CMK (cell line): ENCODE measurements around the gene ATG3.
"Not testable (repeated sequence)": the region's sequence is repeated elsewhere in the genome, so short reads cannot be mapped to it uniquely, and the experiment has no call there.

Experiments
- DNase-seq: peaks from one replicate; pipeline ENCODE4 v3.0.0-alpha.2; 2010; ENCODE audit warnings: low read depth

The ATG3 gene

GRCh38 chr3:112561734-112562529 lies at the start of gene ATG3, which contains the start of gene SLC35A5:
Gene ATG3 (minus strand): TSS chr3:112561962. CDS start chr3:112561528, 434 bp downstream.
Gene SLC35A5 (plus strand): TSS chr3:112562045. CDS start chr3:112563404, 1,359 bp downstream.
- peak; percentile 86 for DNase-seq

GRCh38 chr3:112610121-112610520 lies 48.4 kb upstream of the ATG3 start:
- no peak for DNase-seq

- no peak for DNase-seq
Observed at GRCh38 chr3:112607863-112608262, 46.1 kb upstream of the ATG3 start.

GRCh38 chr3:112606098-112606497 lies 44.3 kb upstream of the ATG3 start:
- no peak for DNase-seq

- no peak for DNase-seq
Observed at GRCh38 chr3:112605285-112605684, 43.5 kb upstream of the ATG3 start.

GRCh38 chr3:112604536-112604935 lies 42.8 kb upstream of the ATG3 start:
- no peak for DNase-seq

GRCh38 chr3:112602217-112602838 lies 40.6 kb upstream of the ATG3 start:
- no peak for DNase-seq

- no peak for DNase-seq
Observed at GRCh38 chr3:112598731-112599130, 37.0 kb upstream of the ATG3 start.

GRCh38 chr3:112597945-112598344 lies 36.2 kb upstream of the ATG3 start:
- no peak for DNase-seq

- DNase-seq = no peak
Observed at GRCh38 chr3:112594856-112595255, 33.1 kb upstream of the ATG3 start.

GRCh38 chr3:112593258-112593657 lies 31.5 kb upstream of the ATG3 start:
- no peak for DNase-seq

- DNase-seq = no peak
Observed at GRCh38 chr3:112587336-112587735, 25.6 kb upstream of the ATG3 start.

- no peak for DNase-seq
Observed at GRCh38 chr3:112585782-112586181, 24.0 kb upstream of the ATG3 start.

GRCh38 chr3:112583105-112583504 lies 21.3 kb upstream of the ATG3 start:
- DNase-seq = no peak

- peak; percentile 4 for DNase-seq
Observed at GRCh38 chr3:112582244-112582874, 20.6 kb upstream of the ATG3 start.

GRCh38 chr3:112579697-112580096 lies 17.9 kb upstream of the ATG3 start:
- no peak for DNase-seq

GRCh38 chr3:112579232-112579631 lies 17.5 kb upstream of the ATG3 start:
- DNase-seq = no peak

- no peak for DNase-seq
Observed at GRCh38 chr3:112572701-112573100, 10.9 kb upstream of the ATG3 start.

GRCh38 chr3:112569265-112569664 lies 7.5 kb upstream of the ATG3 start:
- no peak for DNase-seq

GRCh38 chr3:112568642-112569041 lies 6.9 kb upstream of the ATG3 start:
- no peak for DNase-seq

GRCh38 chr3:112564940-112565305 lies 3.2 kb upstream of the ATG3 start:
- no peak for DNase-seq

GRCh38 chr3:112564247-112564939 lies 2.6 kb upstream of the ATG3 start:
- DNase-seq = not testable (repeated sequence)

GRCh38 chr3:112561484-112561733 lies 353 bp downstream of the ATG3 start:
- no peak for DNase-seq
